Peyer's patch (tissue), 4 donors: ENCODE results near the gene MATN3. TPM values are rescaled to one million over a fixed set of nuclear protein-coding genes. Genes with fewer than 3 reads are reported as not detected.

Source experiments
- DNase-seq, 3 donors: peaks; one replicate each; pipeline ENCODE4 v3.0.0-alpha.2; 2017 to 2019
- H3K27ac ChIP-seq, 4 donors: fragments of 200-600 bp; sonication (generic); one replicate each; pipeline ENCODE4 v1.5.1; 2016 to 2019
- H3K27me3 ChIP-seq, 2 donors: fragments of 200-600 bp; sonication (generic); one replicate each; pipeline ENCODE4 v1.5.1; 2019
- H3K36me3 ChIP-seq, 3 donors: fragments of 200-600 bp; sonication (generic); one replicate each; pipeline ENCODE4 v1.5.1; 2016 to 2019
- H3K4me1 ChIP-seq, 4 donors: fragments of 200-600 bp; sonication (generic); one replicate each; pipeline ENCODE4 v1.5.1; 2016 to 2019
- H3K4me3 ChIP-seq, 4 donors: fragments of 200-600 bp; sonication (generic); 1 replicate in 3 of 4; 2 replicates in 1 of 4; pipeline ENCODE4 v1.5.1; 2016 to 2019; ENCODE audit warnings: mild to moderate bottlenecking in 1 of 4
- H3K9me3 ChIP-seq, 4 donors: fragments of 200-600 bp; sonication (generic); one replicate each; pipeline ENCODE4 v1.5.1; 2016 to 2019; ENCODE audit warnings: mild to moderate bottlenecking in 1 of 4
- CTCF ChIP-seq, 6 experiments: fragments of 450-650 bp in 4 of 6; fragments of 200-600 bp in 2 of 6; sonication (generic) in 1 of 6; IDR thresholded peaks; one replicate each; pipeline ENCODE4 v1.5.1; 2017 to 2019; ENCODE audit warnings: antibody characterized with exemption in 6 of 6, mild to moderate bottlenecking in 3 of 6, moderate library complexity in 1 of 6
- POLR2A ChIP-seq, 2 donors: fragments of 450-650 bp; IDR thresholded peaks; one replicate each; pipeline ENCODE4 v1.5.1; 2017; ENCODE audit warnings: antibody characterized with exemption in 2 of 2, mild to moderate bottlenecking in 2 of 2, moderate library complexity in 2 of 2
- total RNA-seq, 4 donors: library from RNA; depleted of rRNA; stranded (reverse); fragments of >200 nt; gene quantifications; one replicate each; pipeline ENCODE4 v1.1.0, GENCODE V29; 2016

MATN3 gene
- total RNA-seq, 4 donors from 2014 or later: 0.40 TPM; not detected in 3

GRCh38 chr2:19942199-19942598 lies 70.3 kb downstream of the MATN3 start:
- Histone ChIP-seq H3K4me3 (no peak overlapping the region), H3K4me1 (no peaks in the 10 kb centered on the region), H3K27ac (no peak overlapping the region), H3K36me3 (peaks cover 0 to 6% (median 0%) of the 10 kb centered on the region in 3 donors), H3K9me3 (no peaks in the 10 kb centered on the region), H3K27me3 (no peaks in the 10 kb centered on the region)
- DNase-seq: no peak
- TF ChIP-seq POLR2A (IDR thresholded peaks at IDR 0.05) (no peak), CTCF (IDR thresholded peaks at IDR 0.05) (no peak)

Other genes with a start within 250 kb of the MATN3 start
- 10 to 100 TPM; 15.2 to 30.5 (median 21.4) TPM for gene TTC32, start 110.7 kb downstream of the MATN3 start, total RNA-seq
- 1 to 10 TPM; 3.4 to 4.1 (median 3.8) TPM for gene WDR35, start 22.6 kb downstream of the MATN3 start, total RNA-seq
- gene LAPTM4A, start 39.0 kb upstream of the MATN3 start, total RNA-seq: 10 to 100 TPM; 27.3 to 65.0 (median 50.0) TPM
- gene SDC1, start 212.5 kb upstream of the MATN3 start, total RNA-seq: 100 to 1,000 TPM in 3 of 4 donors, 10 to 100 TPM in 1; 25.6 to 343 (median 197) TPM